SH-SY5Y (cell line): ENCODE results near the gene SPRED2.

ENCODE experiments used
- GATA2 ChIP-seq: IDR thresholded peaks from 2 replicates; pipeline ENCODE4 v1.6.1; 2011; ENCODE audit warnings: mild to moderate bottlenecking, low read depth, low read length
- GATA3 ChIP-seq: IDR thresholded peaks from 2 replicates; pipeline ENCODE4 v1.6.1; 2011; ENCODE audit warnings: low read depth, mild to moderate bottlenecking, low read length, moderate library complexity

GRCh38 chr2:65314801-65315441, 117.5 kb downstream of the SPRED2 start:
- TF ChIP-seq GATA2 (no peak), GATA3 (no peak)
